GM19455 (cell line): ENCODE results near the gene YES1.
A peak's percentile ranks its signal among the peaks of the same experiment; 100 is the strongest.
"Not testable (repeated sequence)": the region's sequence is repeated elsewhere in the genome, so short reads cannot be mapped to it uniquely, and the experiment has no call there.

Experiments
- ATAC-seq: cut with Tn5 transposase; IDR thresholded peaks from one replicate; pipeline ENCODE4 v1.9.1; 2021; ENCODE audit not compliant: unreplicated experiment

YES1 gene

DNA sequence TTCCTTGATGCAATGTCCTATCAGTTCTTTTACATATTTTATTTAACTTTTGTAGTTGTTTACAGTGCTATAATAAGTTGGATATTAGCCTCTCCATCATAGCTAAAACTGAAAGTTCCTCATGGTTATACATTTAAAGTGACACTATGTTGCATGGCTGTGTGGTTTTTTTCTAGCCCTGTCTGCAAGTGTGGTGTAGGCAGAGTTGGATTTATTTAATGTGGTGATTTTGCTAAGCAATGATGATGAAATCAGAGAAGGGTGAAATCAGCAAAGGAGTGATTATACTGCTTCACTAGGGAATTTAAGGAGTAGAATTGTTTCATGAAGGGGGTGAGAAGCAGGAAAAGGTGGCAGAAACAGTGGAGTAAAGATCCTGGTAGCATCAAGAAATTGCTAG, 81.3 kb downstream of the YES1 start:
- no peak for ATAC-seq

DNA sequence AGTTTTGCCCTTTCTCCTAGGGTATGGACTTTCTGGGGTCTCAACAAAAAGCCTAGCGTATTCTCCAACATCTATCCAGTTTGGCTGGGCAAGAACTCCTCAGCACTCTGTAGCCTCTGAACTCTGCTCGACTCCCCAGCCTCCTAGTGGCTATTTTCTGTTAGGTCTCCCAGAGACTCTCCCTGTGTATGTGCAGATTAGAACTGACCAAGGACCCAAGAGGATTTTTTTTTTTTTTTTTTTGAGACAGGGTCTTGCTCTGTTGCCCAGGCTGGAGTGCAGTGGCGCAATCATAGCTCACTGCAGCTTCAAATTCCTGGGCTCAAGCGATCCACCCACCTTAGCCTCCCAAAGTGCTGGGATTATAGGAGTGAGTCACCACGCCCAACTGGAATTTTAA, 81.9 kb downstream of the YES1 start:
- not testable (repeated sequence) for ATAC-seq

DNA sequence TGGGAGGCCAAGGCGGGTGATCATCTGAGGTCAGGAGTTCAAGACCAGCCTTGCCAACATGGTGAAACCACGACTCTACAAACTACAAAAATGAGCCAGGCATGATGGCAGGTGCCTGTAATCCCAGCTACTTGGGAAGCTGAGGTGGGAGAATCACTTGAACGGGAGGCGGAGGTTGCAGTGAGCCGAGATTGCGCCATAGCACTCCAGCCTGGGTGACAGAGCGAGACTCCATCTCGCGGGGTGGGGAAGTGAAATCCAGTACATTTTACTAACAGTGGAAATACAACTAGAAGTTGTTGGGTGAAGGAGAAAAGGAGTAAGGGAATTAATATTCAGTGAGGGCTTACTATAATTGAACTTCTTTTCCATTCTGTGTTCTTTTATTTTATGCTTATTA, 86.4 kb downstream of the YES1 start:
- no peak for ATAC-seq

DNA sequence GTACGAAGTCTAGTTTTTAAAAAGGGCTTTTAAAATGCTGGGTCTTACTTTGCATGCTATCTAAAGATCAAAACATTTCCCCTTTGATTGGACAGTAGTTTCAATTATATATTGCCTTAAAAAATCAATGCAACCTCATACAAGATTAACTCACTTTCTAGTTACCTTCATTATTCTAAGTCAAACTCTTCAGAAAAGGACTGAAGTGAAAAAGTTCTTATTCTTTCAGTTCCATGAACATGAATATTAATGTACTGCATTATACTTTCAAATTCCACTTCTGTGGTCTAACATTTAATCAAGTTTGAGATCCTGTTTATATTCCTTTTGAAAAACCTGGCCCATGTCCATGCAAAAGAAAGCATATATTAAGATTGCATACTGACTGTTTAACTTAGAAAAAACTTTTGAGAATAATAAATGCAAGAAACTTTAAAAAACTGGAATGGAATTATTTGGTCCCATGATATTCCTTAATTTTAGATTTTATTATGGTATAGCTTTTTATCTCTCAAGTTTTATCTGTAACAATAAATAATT, 88.4 kb downstream of the YES1 start:
- ATAC-seq, result no peak

DNA sequence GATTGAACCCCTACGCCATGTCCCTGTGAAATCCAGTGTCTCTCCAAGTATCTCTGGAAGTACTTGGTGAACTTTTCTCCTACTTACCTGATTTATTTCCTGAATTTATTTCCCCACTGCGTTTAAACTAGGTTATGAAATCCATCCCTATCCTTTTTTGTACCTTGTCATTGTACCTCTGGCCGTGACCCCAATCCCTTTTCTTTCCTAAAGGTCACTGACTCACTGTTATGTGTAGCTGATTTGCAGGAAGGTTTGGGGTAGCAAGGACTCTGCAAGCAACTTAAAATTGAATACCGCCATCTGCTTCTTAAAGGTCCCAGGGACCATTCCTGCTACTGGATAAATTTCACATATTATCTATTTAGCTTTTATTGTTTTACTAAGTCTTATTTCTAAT, 95.0 kb downstream of the YES1 start:
- ATAC-seq, result no peak

DNA sequence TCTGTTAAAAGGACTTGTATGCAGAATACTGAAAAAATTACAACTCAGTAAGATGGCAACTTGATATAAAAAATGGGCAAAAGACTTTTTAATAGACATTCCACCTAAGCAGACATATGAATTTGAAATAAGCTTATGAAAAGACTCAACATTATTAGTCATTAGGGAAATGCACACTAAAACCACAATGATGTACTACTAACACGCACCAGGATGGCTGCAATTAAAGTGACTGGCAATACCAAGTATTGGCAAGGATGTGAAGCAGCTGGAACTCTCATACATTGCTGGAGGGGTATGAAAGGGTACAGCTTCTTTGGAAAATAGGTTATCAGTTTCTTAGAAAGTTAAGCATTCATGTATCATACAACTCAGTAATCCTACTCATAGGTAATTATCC, 96.4 kb downstream of the YES1 start:
- ATAC-seq, result no peak

DNA sequence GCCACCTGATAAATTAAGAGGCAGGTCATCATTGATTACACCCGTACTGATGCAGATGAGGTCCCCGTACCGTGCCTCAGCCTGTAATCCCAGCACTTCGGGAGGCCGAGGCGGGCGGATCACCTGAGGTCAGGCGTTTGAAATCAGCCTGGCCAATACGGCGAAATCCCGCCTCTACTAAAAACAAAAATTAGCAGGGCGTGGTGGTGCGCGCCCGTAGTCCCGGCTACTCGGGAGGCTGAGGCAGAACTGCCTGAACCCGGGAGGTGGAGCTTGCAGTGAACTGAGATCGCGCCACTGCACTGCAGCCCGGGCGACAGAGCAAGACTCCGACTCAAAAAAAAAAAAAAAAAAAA, 98.9 kb downstream of the YES1 start:
- no peak for ATAC-seq

DNA sequence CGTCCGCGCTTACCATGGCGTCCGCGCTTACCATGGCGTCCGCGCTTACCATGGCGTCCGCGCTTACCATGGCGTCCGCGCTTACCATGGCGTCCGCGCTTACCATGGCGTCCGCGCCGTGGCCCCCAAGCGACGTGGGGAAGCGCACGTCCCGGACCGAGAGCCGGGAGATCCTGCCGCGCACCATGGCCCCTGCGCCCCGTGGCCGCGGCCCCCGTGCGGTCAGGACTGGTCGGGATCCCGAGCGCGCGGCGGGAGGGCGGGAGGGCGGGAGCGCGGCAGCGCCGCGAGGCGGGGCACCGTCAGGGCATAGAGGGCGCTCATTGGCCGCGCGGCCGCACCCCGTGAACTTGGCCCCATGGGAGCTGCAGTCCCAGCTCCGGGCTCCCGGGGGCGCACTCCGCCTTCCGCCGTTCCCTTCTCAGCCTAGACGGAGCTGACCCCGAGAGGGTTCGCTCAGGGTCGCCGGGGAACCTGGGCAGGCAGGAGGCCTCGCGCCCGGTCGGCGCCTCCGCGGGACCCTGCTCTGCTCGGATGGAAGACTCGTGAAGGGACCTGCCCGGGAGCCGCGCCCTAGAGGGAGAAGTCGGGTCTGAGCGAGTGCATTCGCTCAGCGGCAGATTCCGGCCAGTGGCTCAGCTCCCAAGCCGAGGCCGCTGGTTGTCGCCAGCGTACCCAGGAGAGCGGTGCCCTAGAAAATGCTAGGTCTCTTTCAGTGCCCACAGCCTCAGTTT, 99.5 kb downstream of the YES1 start, which contains the start of gene ENOSF1:
TSS of gene ENOSF1 (minus strand) at position 230 of the 734 bp plus-strand sequence. CDS start at position 187, 43 bp downstream.
- peak; percentile 81 for ATAC-seq

DNA sequence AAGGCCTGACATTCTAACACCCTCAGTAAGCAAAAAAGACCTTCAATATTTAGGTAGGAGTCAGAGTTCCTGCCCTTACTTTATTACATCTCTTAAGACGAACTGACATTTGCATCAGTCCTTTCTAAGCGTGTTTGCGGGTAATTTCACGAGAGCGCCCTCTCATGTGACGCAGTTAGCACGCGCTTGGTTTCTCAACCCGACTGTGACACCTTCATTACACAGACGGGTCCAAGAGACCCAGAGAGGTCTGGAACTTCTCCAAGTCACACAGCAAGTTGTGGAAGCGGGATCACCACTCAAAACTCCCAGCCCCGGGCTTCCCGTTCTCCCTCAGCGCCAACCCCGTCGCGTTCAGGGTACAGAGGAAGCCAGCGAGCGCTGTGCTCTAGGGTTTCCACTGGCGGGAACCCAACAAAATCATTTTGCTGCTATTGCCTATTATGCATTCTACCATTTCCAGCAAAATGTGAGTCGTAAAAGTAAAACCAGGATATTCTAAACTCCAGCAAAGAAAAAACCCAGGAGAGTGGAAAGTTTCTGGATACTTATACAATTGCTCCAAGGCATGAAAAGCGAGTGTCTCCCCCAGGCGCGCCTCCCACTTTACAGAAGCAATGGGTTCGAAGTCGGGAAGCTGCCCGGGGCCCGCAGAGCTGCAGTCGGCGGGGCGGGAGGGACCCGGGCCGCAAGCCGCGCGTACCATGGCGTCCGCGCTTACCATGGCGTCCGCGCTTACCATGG, 100.2 kb downstream of the YES1 start:
- ATAC-seq, result peak; percentile 60

DNA sequence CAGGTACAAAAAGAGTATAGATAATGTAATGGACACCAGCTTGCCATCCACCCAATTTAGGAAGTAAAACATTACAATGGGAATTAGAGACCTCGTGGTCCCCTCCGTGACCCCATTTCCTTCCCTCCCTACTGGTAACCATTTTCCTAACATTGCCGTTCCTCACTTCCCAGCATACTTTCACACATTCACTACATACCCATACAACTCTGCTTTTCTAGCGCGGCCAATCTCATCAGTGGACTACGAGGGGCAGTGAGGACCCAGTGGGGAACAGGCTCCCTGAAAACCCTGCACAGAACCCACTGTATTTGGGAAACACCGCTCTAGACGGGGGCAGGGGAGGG, 100.8 kb downstream of the YES1 start:
- ATAC-seq, result peak; percentile 3

DNA sequence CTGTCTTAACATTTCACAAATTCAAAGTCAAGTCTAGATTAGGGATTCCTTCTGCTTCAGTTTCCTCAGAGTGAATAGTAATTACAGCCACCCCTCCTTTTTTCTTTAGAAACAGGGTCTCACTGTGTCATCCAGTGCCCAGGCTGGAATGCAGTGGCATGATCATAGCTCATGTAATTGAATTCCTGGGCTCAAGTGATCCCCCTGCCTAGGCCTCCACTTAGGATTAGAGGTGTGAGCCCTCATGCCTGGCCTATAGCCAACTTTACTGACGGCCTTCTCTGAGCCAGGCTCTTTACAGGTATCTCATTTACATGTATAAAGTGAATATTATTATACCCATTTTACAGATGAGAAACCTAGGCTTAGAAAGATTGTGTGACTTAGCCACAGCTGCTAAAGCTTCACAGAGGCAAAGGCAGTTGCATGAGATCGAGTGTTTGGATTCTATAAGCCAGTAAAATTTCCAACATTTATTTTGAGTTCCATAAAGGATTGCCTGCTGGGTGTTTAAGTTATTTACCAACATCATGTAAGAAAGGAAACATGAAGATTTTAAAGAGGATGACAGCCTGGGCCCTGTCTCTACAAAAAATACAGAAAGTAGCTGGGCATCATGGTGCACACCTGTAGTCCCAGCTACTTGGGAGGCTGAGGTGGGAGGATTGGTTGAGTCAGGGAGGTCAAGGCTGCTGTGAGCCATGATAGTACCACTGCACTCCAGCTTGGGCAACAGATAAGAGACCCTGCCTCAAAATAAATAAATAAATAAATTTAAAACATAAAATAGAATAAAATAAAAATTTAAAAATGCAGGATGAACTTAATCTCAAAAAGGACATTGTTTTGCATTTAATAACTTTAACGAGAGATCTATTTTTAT, 101.4 kb downstream of the YES1 start:
- ATAC-seq, result no peak

DNA sequence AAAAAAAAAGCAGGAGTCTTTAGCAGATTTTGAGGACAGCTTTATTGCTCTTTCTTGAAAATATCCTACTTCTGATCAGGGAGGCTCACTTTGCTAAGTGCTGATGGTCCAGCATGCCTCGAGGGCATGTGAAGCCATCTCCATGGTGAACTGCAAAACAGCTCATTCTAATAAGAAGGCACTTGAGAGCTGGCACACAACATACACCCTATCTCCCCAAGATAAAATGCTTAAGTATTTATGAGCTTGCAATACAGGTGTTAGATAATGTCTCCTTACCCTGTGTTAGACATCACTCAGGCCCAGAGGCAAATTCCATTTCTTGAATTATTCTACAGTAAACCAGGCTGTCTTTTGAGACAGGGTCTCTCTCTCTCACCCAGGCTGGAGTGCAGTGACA, 102.3 kb downstream of the YES1 start:
- no peak for ATAC-seq

DNA sequence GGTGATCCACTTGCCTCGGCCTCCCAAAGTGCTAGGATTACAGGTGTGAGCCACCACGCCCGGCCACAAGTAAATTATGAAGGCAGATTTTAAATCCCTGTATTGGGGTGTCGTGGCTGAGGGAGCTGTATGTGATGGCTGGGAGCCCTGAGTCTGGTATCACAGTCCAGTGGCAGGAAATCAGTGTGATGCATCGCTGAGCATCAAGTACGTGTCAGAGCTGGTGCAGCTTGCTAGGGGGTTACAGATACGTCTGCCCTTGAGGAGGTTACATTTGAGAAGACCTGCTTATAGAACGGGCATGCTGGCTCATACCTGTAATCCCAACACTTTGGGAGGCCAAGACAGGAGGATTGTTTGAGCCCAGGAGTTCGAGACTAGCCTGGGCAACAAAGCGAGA, 103.9 kb downstream of the YES1 start:
- no peak for ATAC-seq

DNA sequence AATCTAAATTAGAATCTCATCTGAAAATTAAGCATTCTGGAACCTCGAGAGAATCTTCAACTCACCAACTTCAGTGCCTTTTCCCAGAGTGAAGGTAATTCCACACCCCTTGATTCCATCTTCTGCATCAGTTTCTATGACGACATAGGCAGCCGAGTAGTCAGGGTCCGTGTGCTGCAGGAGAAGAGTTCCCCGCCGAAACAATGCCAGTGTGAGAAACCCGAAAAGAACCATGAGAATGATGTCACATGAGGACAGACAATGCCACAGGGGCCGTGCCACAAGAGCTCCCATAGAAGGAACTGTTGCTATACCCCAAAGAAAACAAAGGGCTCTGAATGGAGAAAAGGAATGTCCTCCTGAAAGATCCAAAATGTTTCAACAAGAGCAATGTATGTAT, 105.6 kb downstream of the YES1 start:
- no peak for ATAC-seq

DNA sequence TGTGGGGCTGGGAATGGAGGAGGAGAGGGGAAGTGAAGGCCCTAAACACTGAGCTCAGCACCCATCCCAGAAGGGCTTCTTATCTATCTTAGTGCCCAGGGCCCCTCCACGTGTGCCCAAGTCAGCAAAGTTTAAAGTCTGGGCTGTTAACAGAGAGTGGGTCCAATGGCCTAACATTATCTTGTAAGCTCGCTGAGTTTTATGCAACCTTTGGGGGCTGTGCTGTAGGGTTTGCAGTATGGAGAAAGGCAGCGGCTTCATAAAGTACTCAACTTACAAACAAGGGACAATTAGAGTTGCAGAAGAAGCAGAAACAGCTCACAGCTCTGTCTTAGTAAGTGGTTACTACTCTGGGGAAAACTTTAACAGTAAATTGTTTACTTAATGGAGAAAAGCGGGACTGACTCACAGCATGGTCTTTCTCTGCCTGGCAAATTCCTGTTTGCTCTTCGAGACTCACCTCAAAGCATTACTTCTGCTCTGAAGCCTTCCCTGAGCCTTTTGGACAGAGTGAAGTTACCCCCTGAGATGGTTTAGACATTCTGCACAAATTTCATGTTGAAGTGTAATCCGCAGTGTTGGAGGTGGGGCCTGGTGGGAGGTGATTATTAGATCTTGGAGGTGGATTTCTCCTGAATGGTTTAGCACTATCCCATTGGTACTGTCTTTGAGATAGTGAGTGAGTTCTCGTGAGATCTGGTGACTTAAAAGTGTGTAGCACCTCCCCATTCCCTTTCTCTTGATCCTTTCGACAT, 108.7 kb downstream of the YES1 start:
- ATAC-seq, result no peak

DNA sequence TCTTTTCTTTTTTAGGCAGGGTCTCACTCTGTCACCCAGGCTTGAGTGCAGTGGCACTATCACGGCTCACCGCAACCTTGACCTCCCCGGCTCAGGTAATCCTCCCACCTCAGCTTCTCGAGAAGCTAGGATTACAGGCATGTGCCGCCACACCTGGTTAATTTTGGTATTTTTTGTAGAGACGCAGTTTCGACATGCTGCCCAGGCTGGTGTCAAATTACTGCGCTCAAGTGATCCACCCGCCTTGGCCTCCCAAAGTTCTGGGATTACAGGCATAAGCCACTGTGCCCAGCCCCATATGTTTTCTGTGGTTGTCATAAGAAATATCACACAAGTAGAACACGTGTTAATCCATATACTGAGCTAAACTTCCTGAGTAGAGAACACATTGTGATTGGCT, 114.2 kb downstream of the YES1 start:
- no peak for ATAC-seq

DNA sequence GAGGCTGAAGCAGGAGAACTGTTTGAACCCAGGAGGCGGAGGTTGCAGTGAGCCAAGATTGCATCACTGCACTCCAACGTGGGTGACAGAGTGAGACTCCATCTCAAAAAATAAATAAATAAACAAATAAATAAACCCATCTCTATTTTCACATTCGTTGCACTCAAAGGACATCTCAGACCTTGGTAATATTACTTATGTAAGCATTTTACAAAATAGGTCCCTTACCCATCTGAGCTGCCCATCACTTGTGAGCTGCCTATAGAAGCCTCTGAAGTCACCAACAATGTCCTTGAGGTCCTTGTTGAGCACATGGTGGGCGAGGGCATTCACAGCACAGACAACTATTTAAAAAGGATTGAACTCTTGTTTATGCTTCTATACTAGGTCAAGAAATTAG, 115.0 kb downstream of the YES1 start:
- ATAC-seq, result no peak

DNA sequence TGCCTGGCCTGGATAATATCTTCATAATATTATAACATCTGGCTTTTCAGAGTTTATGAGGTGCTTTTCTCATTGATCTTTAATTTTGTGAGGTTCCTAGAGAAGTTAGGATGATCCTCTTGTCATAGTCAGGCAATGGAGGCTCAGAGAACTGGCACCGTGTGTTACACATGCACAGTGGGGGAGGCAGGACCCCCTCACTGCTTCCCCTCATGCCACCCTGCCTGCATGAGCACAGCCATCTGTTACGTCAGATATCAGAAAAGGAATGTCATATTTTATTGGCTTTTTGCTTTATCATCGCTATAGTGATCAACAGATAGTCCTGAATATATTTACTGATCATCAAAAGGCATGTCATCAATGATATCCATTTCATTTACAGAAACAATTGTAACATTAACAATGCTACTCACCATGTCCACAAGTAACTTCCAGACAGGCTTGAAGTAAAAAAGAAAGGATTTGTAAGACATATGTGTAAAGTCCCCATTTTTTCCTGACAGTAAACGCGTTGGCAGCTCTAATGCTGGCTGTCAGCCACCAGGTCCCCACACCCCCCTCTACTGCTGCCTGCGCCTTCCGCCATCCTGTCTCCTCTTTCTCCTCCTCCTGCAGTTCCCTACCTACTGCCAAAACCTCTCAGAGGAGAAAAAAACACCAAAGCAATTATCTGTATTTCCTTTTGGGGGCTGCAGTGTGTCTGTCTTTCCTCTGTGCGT, 118.4 kb downstream of the YES1 start:
- no peak for ATAC-seq

DNA sequence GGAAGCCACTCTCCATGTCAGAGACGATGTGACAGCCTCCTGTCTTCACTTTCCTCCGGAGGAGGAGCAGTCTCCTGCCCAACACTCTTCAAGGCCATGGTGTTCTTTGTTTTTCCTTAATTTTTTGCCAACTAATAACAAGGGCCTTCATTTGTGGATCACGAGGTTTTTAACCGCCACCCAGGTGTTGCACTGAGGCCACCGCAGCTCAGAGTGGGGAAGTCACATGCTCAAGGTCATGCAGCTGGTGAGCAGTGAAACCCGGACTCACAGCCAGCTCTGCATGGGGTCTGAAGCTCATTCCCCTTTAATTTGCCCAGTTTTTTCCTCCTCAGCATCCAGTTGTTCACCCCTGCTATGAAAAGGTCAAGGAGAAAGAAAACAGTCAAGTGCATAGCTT, 119.2 kb downstream of the YES1 start:
- ATAC-seq, result no peak

DNA sequence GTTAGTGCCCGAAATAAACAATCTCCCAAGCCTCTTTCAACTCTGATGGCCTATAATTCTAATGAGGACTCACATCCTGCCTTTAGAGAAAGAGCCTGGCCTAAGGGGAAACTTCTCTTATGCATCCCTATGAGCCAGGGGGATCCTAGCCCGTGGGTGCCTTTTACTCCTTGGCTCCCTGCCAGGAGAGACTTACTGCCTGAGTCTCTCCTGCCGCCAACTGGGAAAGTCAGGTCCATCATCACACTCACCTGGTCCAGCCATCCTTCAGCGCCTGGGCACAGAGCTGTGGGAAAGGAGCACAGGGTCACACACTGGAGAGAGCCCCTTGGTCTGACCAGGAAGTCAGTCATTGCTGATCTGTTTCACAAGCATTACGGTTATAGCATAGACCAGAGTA, 123.7 kb downstream of the YES1 start:
- ATAC-seq, result no peak
